Panc1 (cell line): ENCODE data around the gene FARP1.

Experiments
- POLR2AphosphoS5 ChIP-seq: IDR thresholded peaks from 2 replicates; pipeline ENCODE4 v1.6.1; 2012; ENCODE audit warnings: mild to moderate bottlenecking, low read depth, low read length, moderate library complexity
- TF ChIP-seq, protein P1 (sequence below): fragments of 450-650 bp; IDR thresholded peaks from 2 replicates; pipeline ENCODE4 v1.5.1; 2017; ENCODE audit warnings: mild to moderate bottlenecking
- TF ChIP-seq, protein P2 (sequence below), 2 experiments: IDR thresholded peaks; 2 replicates each; pipeline ENCODE4 v1.6.1; 2011 to 2012; ENCODE audit warnings: low read depth in 2 of 2, control low read depth in 1 of 2, low read length in 1 of 2, mild to moderate bottlenecking in 1 of 2, moderate library complexity in 1 of 2; ENCODE audit not compliant: insufficient read depth in 1 of 2

DNA sequence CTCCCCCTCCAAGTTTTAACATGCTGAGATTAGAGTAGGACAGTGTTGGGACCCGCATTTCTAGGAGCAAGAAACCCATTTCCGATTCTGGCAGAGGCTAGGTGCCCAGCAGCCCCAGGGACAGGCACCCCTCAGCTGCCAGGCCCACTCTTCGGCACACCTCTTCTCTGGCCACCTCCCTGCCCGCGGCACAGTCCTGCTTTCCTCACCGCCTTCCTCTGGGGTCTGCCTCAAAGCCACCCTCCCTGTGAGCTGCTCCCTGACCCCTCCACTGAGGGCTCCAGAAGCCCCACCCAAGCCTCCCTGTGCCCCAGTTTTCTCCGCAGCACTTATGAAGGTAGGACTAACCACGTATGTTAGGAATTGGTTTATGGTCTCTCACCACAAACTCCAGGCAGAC lies 354.1 kb downstream of the FARP1 start:
- TF ChIP-seq, protein P1, sequence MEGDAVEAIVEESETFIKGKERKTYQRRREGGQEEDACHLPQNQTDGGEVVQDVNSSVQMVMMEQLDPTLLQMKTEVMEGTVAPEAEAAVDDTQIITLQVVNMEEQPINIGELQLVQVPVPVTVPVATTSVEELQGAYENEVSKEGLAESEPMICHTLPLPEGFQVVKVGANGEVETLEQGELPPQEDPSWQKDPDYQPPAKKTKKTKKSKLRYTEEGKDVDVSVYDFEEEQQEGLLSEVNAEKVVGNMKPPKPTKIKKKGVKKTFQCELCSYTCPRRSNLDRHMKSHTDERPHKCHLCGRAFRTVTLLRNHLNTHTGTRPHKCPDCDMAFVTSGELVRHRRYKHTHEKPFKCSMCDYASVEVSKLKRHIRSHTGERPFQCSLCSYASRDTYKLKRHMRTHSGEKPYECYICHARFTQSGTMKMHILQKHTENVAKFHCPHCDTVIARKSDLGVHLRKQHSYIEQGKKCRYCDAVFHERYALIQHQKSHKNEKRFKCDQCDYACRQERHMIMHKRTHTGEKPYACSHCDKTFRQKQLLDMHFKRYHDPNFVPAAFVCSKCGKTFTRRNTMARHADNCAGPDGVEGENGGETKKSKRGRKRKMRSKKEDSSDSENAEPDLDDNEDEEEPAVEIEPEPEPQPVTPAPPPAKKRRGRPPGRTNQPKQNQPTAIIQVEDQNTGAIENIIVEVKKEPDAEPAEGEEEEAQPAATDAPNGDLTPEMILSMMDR, result no peak
- no peak for TF ChIP-seq POLR2AphosphoS5
- TF ChIP-seq, protein P2, sequence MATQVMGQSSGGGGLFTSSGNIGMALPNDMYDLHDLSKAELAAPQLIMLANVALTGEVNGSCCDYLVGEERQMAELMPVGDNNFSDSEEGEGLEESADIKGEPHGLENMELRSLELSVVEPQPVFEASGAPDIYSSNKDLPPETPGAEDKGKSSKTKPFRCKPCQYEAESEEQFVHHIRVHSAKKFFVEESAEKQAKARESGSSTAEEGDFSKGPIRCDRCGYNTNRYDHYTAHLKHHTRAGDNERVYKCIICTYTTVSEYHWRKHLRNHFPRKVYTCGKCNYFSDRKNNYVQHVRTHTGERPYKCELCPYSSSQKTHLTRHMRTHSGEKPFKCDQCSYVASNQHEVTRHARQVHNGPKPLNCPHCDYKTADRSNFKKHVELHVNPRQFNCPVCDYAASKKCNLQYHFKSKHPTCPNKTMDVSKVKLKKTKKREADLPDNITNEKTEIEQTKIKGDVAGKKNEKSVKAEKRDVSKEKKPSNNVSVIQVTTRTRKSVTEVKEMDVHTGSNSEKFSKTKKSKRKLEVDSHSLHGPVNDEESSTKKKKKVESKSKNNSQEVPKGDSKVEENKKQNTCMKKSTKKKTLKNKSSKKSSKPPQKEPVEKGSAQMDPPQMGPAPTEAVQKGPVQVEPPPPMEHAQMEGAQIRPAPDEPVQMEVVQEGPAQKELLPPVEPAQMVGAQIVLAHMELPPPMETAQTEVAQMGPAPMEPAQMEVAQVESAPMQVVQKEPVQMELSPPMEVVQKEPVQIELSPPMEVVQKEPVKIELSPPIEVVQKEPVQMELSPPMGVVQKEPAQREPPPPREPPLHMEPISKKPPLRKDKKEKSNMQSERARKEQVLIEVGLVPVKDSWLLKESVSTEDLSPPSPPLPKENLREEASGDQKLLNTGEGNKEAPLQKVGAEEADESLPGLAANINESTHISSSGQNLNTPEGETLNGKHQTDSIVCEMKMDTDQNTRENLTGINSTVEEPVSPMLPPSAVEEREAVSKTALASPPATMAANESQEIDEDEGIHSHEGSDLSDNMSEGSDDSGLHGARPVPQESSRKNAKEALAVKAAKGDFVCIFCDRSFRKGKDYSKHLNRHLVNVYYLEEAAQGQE (IDR thresholded peaks at IDR 0.05; ENCODE audit: insufficient read depth in 1 of 2, low read depth in 2 of 2, low read length in 1 of 2), result no peak
